HG03558 (cell line): ENCODE measurements around the gene CDH12.
"Not testable (repeated sequence)": the region's sequence is repeated elsewhere in the genome, so short reads cannot be mapped to it uniquely, and the experiment has no call there.

Source experiments
- ATAC-seq: cut with Tn5 transposase; IDR thresholded peaks from one replicate; pipeline ENCODE4 v1.9.1; 2021; ENCODE audit warnings: moderate number of reproducible peaks; ENCODE audit not compliant: unreplicated experiment; ENCODE audit errors: extremely low read depth

Gene CDH12

GRCh38 chr5:22852807-22853660 is at the start of gene CDH12:
TSS of gene CDH12 (minus strand) at chr5:22853344.
- ATAC-seq = no peak

DNA sequence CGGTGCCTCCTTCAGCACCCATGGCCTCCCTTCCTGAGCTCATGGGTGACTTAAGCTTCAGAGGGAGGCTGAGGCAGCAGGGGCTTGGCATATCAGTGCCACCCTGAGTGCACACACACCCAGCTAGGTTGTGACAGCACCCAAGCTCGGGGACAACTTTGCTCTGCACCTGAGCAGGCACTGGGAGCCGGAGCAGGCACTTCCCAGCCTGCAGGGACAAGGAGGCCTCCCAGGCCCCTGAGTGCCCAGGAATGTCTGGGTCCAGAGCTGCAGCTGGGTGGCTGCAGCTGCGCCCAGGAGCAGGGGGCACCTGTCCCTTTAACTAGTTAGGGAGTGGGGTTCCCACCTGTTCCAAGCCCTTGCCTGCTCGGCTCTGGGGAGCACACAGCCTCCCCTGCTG is 48.7 kb upstream of the CDH12 start:
- no peak for ATAC-seq

- no peak for ATAC-seq
These were observed 47.7 kb upstream of the CDH12 start for GRCh38 chr5:22900801-22901310.

- ATAC-seq = no peak
These were observed 46.2 kb upstream of the CDH12 start for GRCh38 chr5:22899341-22899740.

GRCh38 chr5:22896152-22896551 is 43.0 kb upstream of the CDH12 start:
- no peak for ATAC-seq

GRCh38 chr5:22892441-22892840 is 39.3 kb upstream of the CDH12 start:
- ATAC-seq = no peak

GRCh38 chr5:22889720-22890119 is 36.6 kb upstream of the CDH12 start:
- no peak for ATAC-seq

- ATAC-seq = no peak
These were observed 34.4 kb upstream of the CDH12 start for GRCh38 chr5:22887566-22887965.

DNA sequence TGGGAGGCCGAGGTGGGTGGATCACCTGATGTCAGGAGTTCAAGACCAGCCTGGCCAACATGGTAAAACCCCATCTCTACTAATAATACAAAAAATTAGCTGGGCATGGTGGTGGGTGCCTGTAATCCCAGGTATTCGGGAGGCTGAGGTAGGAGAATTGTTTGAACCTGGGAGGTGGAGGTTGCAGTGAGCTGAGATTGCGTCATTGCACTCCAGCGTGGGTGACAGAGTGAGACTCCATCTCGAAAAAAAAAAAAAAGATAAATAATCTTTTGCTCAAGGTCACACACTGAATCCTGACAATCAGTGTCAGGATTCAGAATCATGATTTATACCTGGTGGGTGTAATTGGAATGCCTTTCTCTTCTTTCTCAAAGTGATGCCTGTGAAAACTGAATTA is 5.8 kb upstream of the CDH12 start:
- ATAC-seq = not testable (repeated sequence)

DNA sequence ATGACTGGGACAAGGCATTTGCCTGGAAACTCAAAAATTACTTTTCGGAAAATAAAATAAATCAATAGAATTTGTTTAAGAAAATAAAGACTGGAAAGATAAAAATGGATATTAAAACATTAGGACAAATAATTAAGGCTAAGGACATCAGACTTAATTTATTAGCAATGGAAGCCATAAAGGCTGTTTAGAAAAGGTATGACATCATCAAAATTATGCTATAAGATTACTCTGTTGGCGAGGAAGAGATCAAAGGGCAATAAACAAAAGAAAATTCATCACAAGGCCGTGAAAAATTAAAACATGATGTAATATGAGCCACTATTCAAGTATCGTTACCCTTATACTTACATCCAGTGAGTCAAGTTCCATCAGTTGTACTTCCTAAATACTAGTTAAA is 2.7 kb upstream of the CDH12 start:
- ATAC-seq = no peak

DNA sequence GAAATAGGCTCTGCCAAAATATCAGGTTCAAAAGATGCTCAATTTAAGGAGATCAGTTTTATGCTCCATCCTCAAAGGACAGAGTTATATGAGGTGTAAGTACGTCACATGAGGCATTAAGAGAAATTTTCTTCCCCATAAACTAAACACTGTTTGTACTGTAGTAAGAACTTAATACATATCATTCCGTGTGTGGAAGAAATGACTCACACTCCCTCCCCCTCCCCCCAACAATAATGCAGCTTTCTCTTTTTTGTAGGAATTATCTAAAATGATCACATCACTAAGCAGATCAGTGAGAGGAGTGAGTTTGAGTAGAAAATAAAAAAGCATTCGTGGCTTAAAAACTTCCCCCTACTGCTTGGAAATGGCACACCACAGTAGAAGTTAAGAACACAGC is 2.2 kb downstream of the CDH12 start:
- no peak for ATAC-seq

DNA sequence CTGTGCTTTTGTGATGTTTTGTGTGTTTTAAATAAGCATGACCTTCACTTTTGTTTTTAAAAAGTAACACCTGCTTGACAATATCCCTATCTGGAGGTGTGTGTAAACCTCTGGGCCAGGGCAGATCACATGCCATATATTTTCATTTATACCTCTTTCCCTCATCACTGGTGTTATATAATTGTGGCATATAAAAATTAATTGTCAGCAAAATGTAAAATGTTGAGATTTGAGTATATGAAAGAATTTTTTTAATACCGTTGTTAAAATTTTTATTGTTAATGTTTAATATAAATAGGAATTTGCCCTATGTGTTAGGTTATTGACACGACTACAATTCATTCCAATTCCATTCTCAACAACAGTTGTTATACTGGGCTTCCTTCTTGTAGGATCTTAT is 6.5 kb downstream of the CDH12 start:
- no peak for ATAC-seq

GRCh38 chr5:22844636-22845035 is 8.5 kb downstream of the CDH12 start:
- no peak for ATAC-seq

- ATAC-seq = no peak
These were observed 9.0 kb downstream of the CDH12 start for GRCh38 chr5:22844155-22844554.

GRCh38 chr5:22842574-22842973 is 10.6 kb downstream of the CDH12 start:
- no peak for ATAC-seq

- ATAC-seq = no peak
These were observed 15.3 kb downstream of the CDH12 start for GRCh38 chr5:22837803-22838202.

DNA sequence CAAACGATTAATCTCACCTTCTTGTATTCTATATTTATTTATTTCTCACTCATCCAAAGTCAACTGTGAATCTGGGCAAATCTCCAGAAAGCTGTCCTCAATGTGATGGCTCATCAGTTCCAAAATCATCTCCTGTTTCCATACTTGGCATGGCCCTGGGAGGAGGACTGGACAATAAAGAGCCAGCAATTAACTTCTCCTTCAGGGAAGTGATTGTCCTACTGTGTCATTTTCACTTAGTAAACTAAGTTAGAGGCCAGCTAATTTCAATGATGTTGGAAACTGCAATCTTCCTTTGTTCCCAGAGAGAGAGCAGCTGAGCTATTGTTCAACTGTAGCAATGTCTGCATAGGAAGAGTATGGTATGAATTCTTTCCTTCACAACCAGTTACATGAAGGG is 17.5 kb downstream of the CDH12 start:
- no peak for ATAC-seq

DNA sequence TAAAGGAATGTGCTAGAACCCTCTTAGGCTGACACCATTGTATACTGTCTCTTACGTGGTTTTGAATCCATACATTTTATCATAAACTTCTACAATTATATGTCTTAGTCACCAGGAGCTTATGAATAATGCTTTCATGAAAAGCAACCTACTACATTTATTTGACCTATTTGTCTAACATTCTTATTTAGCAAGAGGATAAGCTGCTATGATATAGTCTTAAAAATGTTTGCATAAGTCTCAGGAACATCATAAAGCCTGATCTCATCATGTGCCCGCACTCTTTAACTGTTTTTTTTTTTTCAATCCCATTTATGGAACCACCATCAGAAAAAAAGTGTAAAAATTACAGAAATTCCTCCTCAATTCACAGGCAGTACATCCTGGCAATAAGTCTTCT is 59.7 kb downstream of the CDH12 start:
- no peak for ATAC-seq

- no peak for ATAC-seq
These were observed 65.3 kb downstream of the CDH12 start for GRCh38 chr5:22787807-22788206.

- ATAC-seq = no peak
These were observed 65.7 kb downstream of the CDH12 start for GRCh38 chr5:22787398-22787797.

- no peak for ATAC-seq
These were observed 72.4 kb downstream of the CDH12 start for GRCh38 chr5:22780756-22781155.

- no peak for ATAC-seq
These were observed 73.6 kb downstream of the CDH12 start for GRCh38 chr5:22779499-22779898.
